ENCODE data around the gene ICAM5.
A peak's percentile ranks its signal among the peaks of the same experiment; 100 is the strongest.

The ICAM5 gene

DNA sequence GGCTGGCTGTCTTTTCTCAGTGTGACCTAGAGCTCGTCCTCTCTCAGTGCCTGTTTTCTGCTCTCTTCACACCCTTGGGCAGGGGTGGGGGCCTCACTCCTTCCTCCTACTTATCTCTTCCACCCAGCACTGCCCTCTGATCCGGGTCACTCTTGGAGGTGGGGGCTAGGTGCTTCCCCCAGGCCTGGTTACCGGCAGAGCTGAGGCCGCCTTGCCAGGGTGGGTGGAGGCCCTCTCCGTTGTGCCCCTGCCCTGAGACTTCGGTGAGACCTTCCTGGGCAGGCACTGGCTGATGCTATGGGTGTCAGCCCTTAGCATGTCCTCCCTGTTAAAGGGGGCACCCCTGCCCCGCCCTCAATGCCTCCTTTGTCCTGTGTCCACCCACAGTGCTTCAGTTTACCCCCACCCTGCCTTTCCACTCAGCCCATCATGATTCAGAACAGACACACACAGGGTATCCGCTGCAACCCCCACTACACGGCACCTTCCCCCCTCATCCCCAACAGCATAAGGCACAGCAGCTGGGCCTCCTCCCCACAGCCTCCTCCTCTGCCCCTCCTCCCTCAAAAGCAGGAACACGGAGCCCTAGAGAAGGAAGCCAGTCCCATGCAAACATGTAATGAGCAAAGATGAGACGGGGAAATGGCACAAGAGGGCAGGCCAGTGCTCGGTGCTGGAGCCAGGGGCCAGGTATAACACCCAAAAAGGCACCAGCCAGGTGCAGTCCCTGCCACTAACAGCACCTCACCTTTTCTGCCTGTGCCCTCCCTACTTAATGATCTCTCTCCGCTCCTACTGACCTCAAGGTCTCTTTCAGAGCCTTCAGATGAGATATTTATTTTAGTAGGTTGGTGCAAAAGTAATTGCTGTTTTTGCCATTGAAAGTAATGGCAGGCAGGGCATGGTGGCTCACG is 10.1 kb downstream of the ICAM5 start:
- Histone ChIP-seq H3K4me1 (ENCODE audit: control insufficient read depth, insufficient read depth, low read length) (no peaks in the 10 kb centered on the region), H3K36me3 (ENCODE audit: control insufficient read depth, insufficient read depth, low read length) (no peaks in the 10 kb centered on the region), H3K9ac (ENCODE audit: low read length) (no peak overlapping the region), H3K27me3 (ENCODE audit: control insufficient read depth, insufficient read depth, low read length) (peaks cover 14% of the 10 kb centered on the region), H3K4me3 (ENCODE audit: low read length) (no peak overlapping the region), H3K27ac (ENCODE audit: low read depth, low read length) (no peak overlapping the region)

DNA sequence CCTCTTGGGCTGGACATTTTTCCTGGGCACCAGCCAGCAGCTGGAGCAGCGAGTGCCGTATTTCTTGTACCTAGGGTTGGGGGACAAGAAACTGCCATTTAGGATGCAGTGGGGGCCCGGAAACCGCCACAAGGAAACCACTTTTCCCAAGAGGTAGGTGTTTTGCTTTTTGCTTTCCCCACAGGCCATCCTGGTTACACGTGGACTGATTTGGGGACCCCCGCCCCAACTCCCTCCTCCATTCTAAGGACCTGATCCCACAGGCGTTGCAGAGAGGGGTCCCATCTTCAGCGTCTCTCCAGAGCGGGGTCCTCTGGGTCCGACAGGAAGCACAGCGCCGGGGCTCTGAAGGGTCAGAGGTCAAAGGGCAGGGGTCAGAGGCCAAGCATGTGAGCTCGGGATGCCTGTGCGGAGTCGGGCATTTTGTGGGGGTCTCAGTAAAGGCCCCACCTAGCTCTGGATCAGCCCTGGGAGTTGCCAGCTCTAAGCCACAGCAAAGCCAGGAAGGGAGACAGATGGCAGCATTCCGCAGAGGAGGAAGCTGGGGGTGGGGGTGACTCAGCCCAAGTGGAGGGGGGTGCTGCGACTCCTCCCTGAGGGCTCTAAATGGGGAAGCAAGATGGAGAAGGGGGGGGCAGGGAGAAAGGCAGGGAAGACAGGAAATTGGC is 15.5 kb downstream of the ICAM5 start:
- Histone ChIP-seq H3K4me1 (ENCODE audit: control insufficient read depth, insufficient read depth, low read length) (no peaks in the 10 kb centered on the region), H3K4me3 (ENCODE audit: low read length) (no peak overlapping the region), H3K27me3 (ENCODE audit: control insufficient read depth, insufficient read depth, low read length) (no peaks in the 10 kb centered on the region), H3K9ac (ENCODE audit: low read length) (no peak overlapping the region), H3K27ac (ENCODE audit: low read depth, low read length) (no peak overlapping the region), H3K36me3 (ENCODE audit: control insufficient read depth, insufficient read depth, low read length) (no peaks in the 10 kb centered on the region)

- no peak overlapping the region for H3K27ac ChIP-seq (ENCODE audit: low read depth, low read length)
- H3K36me3 ChIP-seq (ENCODE audit: control insufficient read depth, insufficient read depth, low read length) = no peaks in the 10 kb centered on the region
- H3K27me3 ChIP-seq (ENCODE audit: control insufficient read depth, insufficient read depth, low read length) = no peaks in the 10 kb centered on the region
- H3K4me1 ChIP-seq (ENCODE audit: control insufficient read depth, insufficient read depth, low read length) = no peaks in the 10 kb centered on the region
- H3K9ac ChIP-seq (ENCODE audit: low read length) = no peak overlapping the region
- H3K4me3 ChIP-seq (ENCODE audit: low read length) = no peak overlapping the region
These were observed 16.6 kb downstream of the ICAM5 start for GRCh38 chr19:10306327-10306726.

- H3K4me1 ChIP-seq (ENCODE audit: control insufficient read depth, insufficient read depth, low read length) = no peaks in the 10 kb centered on the region
- H3K4me3 ChIP-seq (ENCODE audit: low read length) = no peak within 1 kb of the TSS
- H3K27ac ChIP-seq (ENCODE audit: low read depth, low read length) = no peak within 1 kb of the TSS
- no peak within 1 kb of the TSS for H3K9ac ChIP-seq (ENCODE audit: low read length)
- H3K27me3 ChIP-seq (ENCODE audit: control insufficient read depth, insufficient read depth, low read length) = no peaks in the 10 kb centered on the region
- peaks cover 2% of the 10 kb centered on the region for H3K36me3 ChIP-seq (ENCODE audit: control insufficient read depth, insufficient read depth, low read length)
These were observed 19.7 kb downstream of the ICAM5 start, which contains the start of gene ZGLP1 for GRCh38 chr19:10309423-10309822. ZGLP1 (minus strand) TSS chr19:10309815.

DNA sequence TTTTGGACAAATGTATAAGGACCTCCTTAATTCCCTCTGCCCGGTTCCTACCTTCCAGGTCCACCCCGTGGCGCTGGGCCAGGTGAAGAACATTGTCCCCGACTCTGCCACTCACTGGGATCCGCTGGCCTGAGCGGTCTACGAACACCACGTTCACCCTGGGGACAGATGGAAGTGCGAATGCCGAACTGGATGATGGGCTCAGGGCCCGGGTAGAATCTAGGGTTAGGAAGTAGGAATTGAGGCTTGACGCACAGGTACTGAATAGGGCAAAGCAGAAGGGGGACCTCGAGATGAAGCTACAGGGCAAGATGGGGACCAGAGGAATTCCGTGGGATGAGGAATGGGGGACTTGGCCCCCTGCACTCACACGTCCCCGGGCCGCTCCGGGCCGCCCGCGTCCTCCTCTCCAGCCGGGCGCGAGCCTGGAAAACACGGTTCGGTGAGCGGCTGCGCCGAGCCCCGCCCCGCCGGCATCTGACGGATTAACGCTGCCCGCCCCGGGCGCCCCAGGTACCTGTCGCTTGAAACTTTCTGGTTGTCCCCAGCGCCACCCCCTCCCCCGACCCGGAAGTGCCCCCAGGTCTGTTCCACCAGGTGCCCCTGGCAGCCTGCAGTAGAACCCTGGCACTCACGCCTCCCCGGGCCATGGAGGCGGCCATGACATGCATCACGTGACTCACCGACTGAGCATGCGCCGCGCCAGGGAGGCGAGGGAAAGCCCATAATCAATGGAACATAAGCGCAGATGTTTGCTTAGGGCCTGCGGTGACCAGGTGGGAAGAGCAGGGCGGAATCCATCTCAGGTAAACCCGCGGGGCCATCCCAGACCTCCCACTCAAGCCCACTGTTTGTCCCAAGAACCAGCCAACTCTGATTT is 25.8 kb downstream of the ICAM5 start, which contains the start of gene FDX2:
Gene FDX2, minus strand, starts transcription at position 681 of the 880 bp plus-strand sequence. Its CDS starts 19 bp downstream, at position 662.
- Histone ChIP-seq H3K4me3 (ENCODE audit: low read length) (peak within 1 kb of the TSS; percentile 90), H3K27ac (ENCODE audit: low read depth, low read length) (peak within 1 kb of the TSS; percentile 45), H3K27me3 (ENCODE audit: control insufficient read depth, insufficient read depth, low read length) (no peaks in the 10 kb centered on the region), H3K9ac (ENCODE audit: low read length) (peak within 1 kb of the TSS; percentile 77), H3K4me1 (ENCODE audit: control insufficient read depth, insufficient read depth, low read length) (no peaks in the 10 kb centered on the region), H3K36me3 (ENCODE audit: control insufficient read depth, insufficient read depth, low read length) (peaks cover 20% of the 10 kb centered on the region)

- Histone ChIP-seq H3K27me3 (ENCODE audit: control insufficient read depth, insufficient read depth, low read length) (no peaks in the 10 kb centered on the region), H3K4me1 (ENCODE audit: control insufficient read depth, insufficient read depth, low read length) (no peaks in the 10 kb centered on the region), H3K9ac (ENCODE audit: low read length) (no peak overlapping the region), H3K4me3 (ENCODE audit: low read length) (no peak overlapping the region), H3K27ac (ENCODE audit: low read depth, low read length) (no peak overlapping the region), H3K36me3 (ENCODE audit: control insufficient read depth, insufficient read depth, low read length) (peaks cover 24% of the 10 kb centered on the region)
These were observed 26.7 kb downstream of the ICAM5 start for GRCh38 chr19:10316229-10317044.

- Histone ChIP-seq H3K9ac (ENCODE audit: low read length) (no peak overlapping the region), H3K36me3 (ENCODE audit: control insufficient read depth, insufficient read depth, low read length) (peaks cover 29% of the 10 kb centered on the region), H3K27ac (ENCODE audit: low read depth, low read length) (no peak overlapping the region), H3K4me3 (ENCODE audit: low read length) (no peak overlapping the region), H3K27me3 (ENCODE audit: control insufficient read depth, insufficient read depth, low read length) (no peaks in the 10 kb centered on the region), H3K4me1 (ENCODE audit: control insufficient read depth, insufficient read depth, low read length) (no peaks in the 10 kb centered on the region)
These were observed 27.5 kb downstream of the ICAM5 start for GRCh38 chr19:10317045-10317856.

DNA sequence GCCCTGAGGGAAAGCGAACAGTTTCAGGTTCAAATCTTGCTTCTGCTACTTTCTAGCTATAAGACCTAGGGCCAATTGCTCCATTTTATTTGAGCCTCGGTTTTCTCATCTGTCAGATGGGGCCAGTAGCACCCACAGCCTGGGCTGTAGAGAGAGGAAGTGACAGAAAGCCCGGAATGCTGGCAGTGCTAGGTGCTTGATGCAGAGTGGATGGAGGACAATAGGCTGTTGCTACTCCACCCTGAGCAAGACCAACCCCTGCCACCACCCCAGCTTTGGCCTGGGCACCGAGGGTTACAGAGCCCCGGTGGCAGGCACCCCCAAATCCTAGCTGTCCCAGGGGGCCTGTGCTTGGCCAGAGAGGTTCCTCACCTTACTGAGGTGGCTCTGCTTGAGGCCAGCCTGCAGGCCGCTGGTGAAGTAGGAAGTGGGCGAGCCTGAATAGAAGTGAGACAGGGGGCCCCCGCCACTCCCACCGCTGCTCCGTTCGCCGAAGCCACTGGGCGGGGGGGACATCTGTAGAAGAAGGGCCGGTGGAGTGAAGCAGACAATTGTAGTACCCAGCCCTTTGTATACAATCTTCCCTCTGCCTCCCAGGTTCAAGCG is 28.2 kb downstream of the ICAM5 start:
- H3K27me3 ChIP-seq (ENCODE audit: control insufficient read depth, insufficient read depth, low read length) = no peaks in the 10 kb centered on the region
- H3K4me3 ChIP-seq (ENCODE audit: low read length) = no peak overlapping the region
- H3K27ac ChIP-seq (ENCODE audit: low read depth, low read length) = no peak overlapping the region
- H3K36me3 ChIP-seq (ENCODE audit: control insufficient read depth, insufficient read depth, low read length) = peaks cover 33% of the 10 kb centered on the region
- H3K9ac ChIP-seq (ENCODE audit: low read length) = no peak overlapping the region
- no peaks in the 10 kb centered on the region for H3K4me1 ChIP-seq (ENCODE audit: control insufficient read depth, insufficient read depth, low read length)

- no peak overlapping the region for H3K27ac ChIP-seq (ENCODE audit: low read depth, low read length)
- H3K27me3 ChIP-seq (ENCODE audit: control insufficient read depth, insufficient read depth, low read length) = no peaks in the 10 kb centered on the region
- H3K36me3 ChIP-seq (ENCODE audit: control insufficient read depth, insufficient read depth, low read length) = peaks cover 37% of the 10 kb centered on the region
- H3K4me1 ChIP-seq (ENCODE audit: control insufficient read depth, insufficient read depth, low read length) = no peaks in the 10 kb centered on the region
- no peak overlapping the region for H3K4me3 ChIP-seq (ENCODE audit: low read length)
- H3K9ac ChIP-seq (ENCODE audit: low read length) = no peak overlapping the region
These were observed 29.3 kb downstream of the ICAM5 start for GRCh38 chr19:10318807-10319682.

Data from rectal smooth muscle tissue (tissue), 1 donor.